ENCODE measurements around the gene DSG4.
A peak's percentile ranks its signal among the peaks of the same experiment; 100 is the strongest.

Gene DSG4

DNA sequence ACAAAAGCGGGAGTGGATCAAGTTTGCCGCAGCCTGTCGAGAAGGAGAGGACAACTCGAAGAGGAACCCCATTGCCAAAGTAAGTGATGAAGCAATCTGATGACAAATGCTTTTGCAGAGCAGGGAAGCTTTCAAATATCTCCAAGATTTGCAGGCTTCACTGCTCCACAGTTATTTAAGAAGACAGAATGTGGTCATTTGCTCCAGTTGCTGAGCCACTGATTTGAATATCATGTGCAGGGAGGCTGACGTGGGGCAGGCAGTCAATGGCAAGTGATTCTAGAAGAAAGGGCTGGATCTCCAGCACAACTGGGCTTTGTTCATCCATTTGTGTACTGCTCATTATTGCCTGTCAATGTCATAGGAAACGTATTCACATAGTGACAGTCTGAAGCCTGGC, 10.2 kb downstream of the DSG4 start:
- Histone ChIP-seq H3K4me1 (ENCODE audit: control insufficient read depth, insufficient read depth, low read length) (no peaks in the 10 kb centered on the region), H3K4me3 (ENCODE audit: low read depth, low read length) (no peak overlapping the region), H3K9me3 (ENCODE audit: control insufficient read depth, insufficient read depth, low read depth, low read length) (no peaks in the 10 kb centered on the region), H3K27ac (ENCODE audit: extremely low read depth, low read depth, low read length) (no peak overlapping the region), H3K36me3 (ENCODE audit: control insufficient read depth in 2 of 2, insufficient read depth in 1 of 2, low read length in 2 of 2) (no peaks in the 10 kb centered on the region)
- ChIA-PET POLR2A (no interaction called here), CTCF (interaction anchor here (1.3 to 1.6 kb wide), 2 partner anchors 36 to 144 kb away, joined by 3 read pairs; no protein-coding TSS in a partner anchor)
- TF ChIP-seq, protein P1, sequence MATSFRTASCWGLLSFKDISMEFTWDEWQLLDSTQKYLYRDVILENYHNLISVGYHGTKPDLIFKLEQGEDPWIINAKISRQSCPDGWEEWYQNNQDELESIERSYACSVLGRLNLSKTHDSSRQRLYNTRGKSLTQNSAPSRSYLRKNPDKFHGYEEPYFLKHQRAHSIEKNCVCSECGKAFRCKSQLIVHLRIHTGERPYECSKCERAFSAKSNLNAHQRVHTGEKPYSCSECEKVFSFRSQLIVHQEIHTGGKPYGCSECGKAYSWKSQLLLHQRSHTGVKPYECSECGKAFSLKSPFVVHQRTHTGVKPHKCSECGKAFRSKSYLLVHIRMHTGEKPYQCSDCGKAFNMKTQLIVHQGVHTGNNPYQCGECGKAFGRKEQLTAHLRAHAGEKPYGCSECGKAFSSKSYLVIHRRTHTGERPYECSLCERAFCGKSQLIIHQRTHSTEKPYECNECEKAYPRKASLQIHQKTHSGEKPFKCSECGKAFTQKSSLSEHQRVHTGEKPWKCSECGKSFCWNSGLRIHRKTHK (tag by site-specific recombination; IDR thresholded peaks at IDR 0.05) = no peak
- TF ChIP-seq ZNF785 (tag by site-specific recombination; IDR thresholded peaks at IDR 0.05) (no peak), RBAK (tag by site-specific recombination; IDR thresholded peaks at IDR 0.05) (no peak), ZNF777 (tag by site-specific recombination; IDR thresholded peaks at IDR 0.05; ENCODE audit: borderline replicate concordance) (no peak), ZNF140 (tag by site-specific recombination; IDR thresholded peaks at IDR 0.05) (no peak), ZNF121 (tag by site-specific recombination; IDR thresholded peaks at IDR 0.05) (no peak), ZNF624 (tag by site-specific recombination; IDR thresholded peaks at IDR 0.05) (no peak), MYNN (tag by site-specific recombination; IDR thresholded peaks at IDR 0.05; ENCODE audit: borderline replicate concordance) (no peak), ZFHX2 (tag by site-specific recombination; conservative IDR thresholded peaks at IDR 0.05) (no peak), WT1 (tag by site-specific recombination; IDR thresholded peaks at IDR 0.05) (no peak), ZNF138 (tag by site-specific recombination; IDR thresholded peaks at IDR 0.05; ENCODE audit: borderline replicate concordance) (no peak)

DNA sequence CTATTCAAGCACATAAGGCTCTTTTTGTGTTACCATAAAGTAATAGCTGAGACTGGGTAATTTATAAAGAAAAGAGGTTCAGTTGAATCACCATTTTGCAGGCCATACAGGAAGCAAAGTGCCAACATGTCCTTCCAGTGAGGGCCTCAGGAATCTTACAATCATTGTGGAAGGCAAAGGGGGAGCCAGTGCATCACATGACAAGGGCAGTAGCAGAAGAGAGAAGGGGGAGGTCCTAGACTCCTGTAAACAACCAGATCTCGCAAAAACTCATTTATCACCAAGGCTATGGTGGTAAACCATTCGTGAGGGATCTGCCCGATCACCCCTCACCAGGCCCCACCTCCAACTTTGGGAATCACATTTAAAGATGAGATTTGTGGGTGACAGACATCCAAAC, 16.7 kb downstream of the DSG4 start:
- POLR2A ChIA-PET = no interaction called here
- Histone ChIP-seq H3K4me1 (ENCODE audit: control insufficient read depth, insufficient read depth, low read length) (peaks cover 3% of the 10 kb centered on the region; the same call in 1 of the 2 replicates), H3K4me3 (ENCODE audit: low read depth, low read length) (no peak overlapping the region), H3K9me3 (ENCODE audit: control insufficient read depth, insufficient read depth, low read depth, low read length) (no peaks in the 10 kb centered on the region), H3K27ac (ENCODE audit: extremely low read depth, low read depth, low read length) (no peak overlapping the region), H3K36me3 (ENCODE audit: control insufficient read depth in 2 of 2, insufficient read depth in 1 of 2, low read length in 2 of 2) (no peaks in the 10 kb centered on the region)
- TF ChIP-seq MZF1 (tag by site-specific recombination; IDR thresholded peaks at IDR 0.05; ENCODE audit: borderline replicate concordance) = peak; percentile 52; the same call in 1 of the 2 replicates
- TF ChIP-seq, protein P2, sequence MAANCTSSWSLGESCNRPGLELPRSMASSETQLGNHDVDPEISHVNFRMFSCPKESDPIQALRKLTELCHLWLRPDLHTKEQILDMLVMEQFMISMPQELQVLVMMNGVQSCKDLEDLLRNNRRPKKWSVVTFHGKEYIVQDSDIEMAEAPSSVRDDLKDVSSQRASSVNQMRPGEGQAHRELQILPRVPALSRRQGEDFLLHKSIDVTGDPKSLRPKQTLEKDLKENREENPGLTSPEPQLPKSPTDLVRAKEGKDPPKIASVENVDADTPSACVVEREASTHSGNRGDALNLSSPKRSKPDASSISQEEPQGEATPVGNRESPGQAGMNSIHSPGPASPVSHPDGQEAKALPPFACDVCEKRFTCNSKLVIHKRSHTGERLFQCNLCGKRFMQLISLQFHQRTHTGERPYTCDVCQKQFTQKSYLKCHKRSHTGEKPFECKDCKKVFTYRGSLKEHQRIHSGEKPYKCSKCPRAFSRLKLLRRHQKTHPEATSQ (tag by site-specific recombination; IDR thresholded peaks at IDR 0.05) = no peak
- CTCF ChIA-PET = interaction anchor here (0.6 kb wide), 1 partner anchor 9 kb away, joined by 3 read pairs; no protein-coding TSS in a partner anchor

DNA sequence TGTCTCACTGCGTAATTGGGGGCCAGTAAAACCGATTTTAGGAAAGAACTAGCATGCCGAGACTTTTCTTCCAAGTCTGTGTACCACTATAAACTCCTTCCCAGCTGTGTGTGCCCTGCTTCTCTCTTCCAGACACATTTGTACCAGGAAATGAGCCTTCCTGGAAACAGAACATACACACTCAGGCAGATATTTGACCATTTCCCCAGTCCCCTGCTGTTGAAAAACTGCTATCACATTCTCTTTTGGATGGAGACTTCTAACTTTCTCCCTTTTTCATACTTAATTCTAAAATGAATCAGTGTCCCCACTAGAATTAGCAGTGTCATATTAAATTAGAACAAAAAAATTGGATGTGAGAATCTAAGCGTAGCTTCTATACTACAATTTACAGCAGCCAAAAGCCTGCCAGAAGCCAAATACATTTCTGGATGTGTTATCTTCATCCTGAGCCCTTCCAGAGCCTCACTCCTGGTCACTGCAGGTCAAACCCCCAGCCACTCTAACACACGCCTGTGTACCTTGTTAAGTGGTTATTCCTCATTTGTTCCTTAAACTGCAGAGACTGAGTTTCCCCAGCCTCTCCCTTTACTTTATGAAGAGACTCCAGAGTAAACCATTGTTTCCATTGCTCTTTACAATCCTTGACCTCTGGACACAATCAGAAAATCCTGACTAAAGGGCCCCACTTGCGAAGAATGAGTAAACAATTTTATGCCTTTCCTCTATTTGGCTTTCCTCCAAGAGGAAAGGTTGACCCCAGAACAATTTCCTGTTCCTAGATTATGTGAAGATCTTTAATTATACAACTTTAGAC, 20.4 kb downstream of the DSG4 start:
- Histone ChIP-seq H3K4me1 (ENCODE audit: control insufficient read depth, insufficient read depth, low read length) (peaks cover 3% of the 10 kb centered on the region; the same call in 1 of the 2 replicates), H3K27ac (ENCODE audit: extremely low read depth, low read depth, low read length) (no peak overlapping the region), H3K9me3 (ENCODE audit: control insufficient read depth, insufficient read depth, low read depth, low read length) (no peaks in the 10 kb centered on the region), H3K36me3 (ENCODE audit: control insufficient read depth in 2 of 2, insufficient read depth in 1 of 2, low read length in 2 of 2) (no peaks in the 10 kb centered on the region), H3K4me3 (ENCODE audit: low read depth, low read length) (no peak overlapping the region)
- ChIA-PET POLR2A (no interaction called here), CTCF (interaction anchor here (0.7 kb wide), 1 partner anchor 418 kb away, joined by 3 read pairs; no protein-coding TSS in a partner anchor)
- peak; percentile 39; the same call in 1 of the 2 replicates for TF ChIP-seq TRIM28 (IDR thresholded peaks at IDR 0.05; ENCODE audit: borderline replicate concordance, low read length)
- no peak for TF ChIP-seq ZNF776 (tag by site-specific recombination; IDR thresholded peaks at IDR 0.05; ENCODE audit: borderline replicate concordance)
